Esophagus (tissue), 2 donors: ENCODE results near the gene DNAI1. TPM values are rescaled to one million over a fixed set of nuclear protein-coding genes. Genes with fewer than 3 reads are reported as not detected.

Experiments used
- H3K27ac ChIP-seq, 2 donors: one replicate each; pipeline ENCODE4 v1.5.1; 2013; ENCODE audit warnings: low read depth in 2 of 2, mild to moderate bottlenecking in 2 of 2, inconsistent platforms in 1 of 2, low read length in 1 of 2, moderate library complexity in 1 of 2
- H3K27me3 ChIP-seq, 2 donors: one replicate each; pipeline ENCODE4 v1.6.1; 2013; ENCODE audit warnings: low read length in 2 of 2, control low read depth in 1 of 2, mild to moderate bottlenecking in 1 of 2; ENCODE audit not compliant: insufficient read depth in 2 of 2, control insufficient read depth in 1 of 2
- H3K36me3 ChIP-seq, 2 donors: one replicate each; pipeline ENCODE4 v1.6.1; 2013; ENCODE audit warnings: low read length in 1 of 2; ENCODE audit not compliant: control insufficient read depth in 2 of 2, insufficient read depth in 2 of 2
- H3K4me1 ChIP-seq, 2 donors: one replicate each; pipeline ENCODE4 v1.6.1; 2013; ENCODE audit warnings: low read length in 1 of 2; ENCODE audit not compliant: control insufficient read depth in 2 of 2, insufficient read depth in 2 of 2
- H3K4me3 ChIP-seq, 2 donors: one replicate each; pipeline ENCODE4 v1.5.1; 2013; ENCODE audit warnings: low read length in 2 of 2, mild to moderate bottlenecking in 2 of 2, low read depth in 1 of 2, moderate library complexity in 1 of 2
- H3K9me3 ChIP-seq, 2 donors: one replicate each; pipeline ENCODE4 v1.6.1; 2013; ENCODE audit warnings: mild to moderate bottlenecking in 2 of 2, low read depth in 1 of 2, low read length in 1 of 2, moderate library complexity in 1 of 2; ENCODE audit not compliant: control insufficient read depth in 2 of 2, insufficient read depth in 1 of 2
- WGBS, 2 donors: extraction: QIAGEN DNeasy Blood & Tissue Kit; methylation state at CpG; one replicate each; pipeline ENCODE4 v1.1.7; 2013; 5-methylcytosine and 5-hydroxymethylcytosine counted together
- polyA plus RNA-seq, 2 donors: library from polyadenylated mRNA; stranded (reverse); fragments of 200-250 nt; gene quantifications; one replicate each; pipeline ENCODE4 v1.2.3, GENCODE V29; 2013
- donor health status: healthy with polysubstance abuse.
- donor health status: Bipolar disorder and iron deficiency.

Gene DNAI1
- polyA plus RNA-seq, 2 donors: not detected

DNA sequence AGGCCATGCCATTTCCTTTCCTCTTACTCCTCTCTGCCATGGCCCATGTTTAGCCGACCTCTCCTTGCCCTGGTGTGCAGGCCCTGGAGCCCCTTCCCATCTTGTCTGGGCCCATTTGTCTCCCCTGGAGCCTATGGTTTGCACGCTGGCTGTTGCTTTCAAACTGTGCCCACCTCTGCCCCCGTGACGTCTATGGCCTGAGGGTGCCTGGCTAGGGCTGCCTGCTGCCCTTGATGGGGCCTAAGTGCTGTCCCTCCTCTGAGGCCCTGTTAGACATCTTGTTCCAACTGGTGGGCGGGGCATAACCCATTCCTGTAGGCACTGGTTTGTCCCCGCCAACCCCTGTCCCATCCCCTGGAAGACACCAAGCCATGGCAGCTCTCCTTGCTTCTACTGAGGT lies 86.9 kb downstream of the DNAI1 start:
- H3K4me3 ChIP-seq: no peak overlapping the region
- H3K4me1 ChIP-seq: no peaks in the 10 kb centered on the region
- H3K9me3 ChIP-seq: peaks cover 0 to 2% of the 10 kb centered on the region in 2 donors

DNA sequence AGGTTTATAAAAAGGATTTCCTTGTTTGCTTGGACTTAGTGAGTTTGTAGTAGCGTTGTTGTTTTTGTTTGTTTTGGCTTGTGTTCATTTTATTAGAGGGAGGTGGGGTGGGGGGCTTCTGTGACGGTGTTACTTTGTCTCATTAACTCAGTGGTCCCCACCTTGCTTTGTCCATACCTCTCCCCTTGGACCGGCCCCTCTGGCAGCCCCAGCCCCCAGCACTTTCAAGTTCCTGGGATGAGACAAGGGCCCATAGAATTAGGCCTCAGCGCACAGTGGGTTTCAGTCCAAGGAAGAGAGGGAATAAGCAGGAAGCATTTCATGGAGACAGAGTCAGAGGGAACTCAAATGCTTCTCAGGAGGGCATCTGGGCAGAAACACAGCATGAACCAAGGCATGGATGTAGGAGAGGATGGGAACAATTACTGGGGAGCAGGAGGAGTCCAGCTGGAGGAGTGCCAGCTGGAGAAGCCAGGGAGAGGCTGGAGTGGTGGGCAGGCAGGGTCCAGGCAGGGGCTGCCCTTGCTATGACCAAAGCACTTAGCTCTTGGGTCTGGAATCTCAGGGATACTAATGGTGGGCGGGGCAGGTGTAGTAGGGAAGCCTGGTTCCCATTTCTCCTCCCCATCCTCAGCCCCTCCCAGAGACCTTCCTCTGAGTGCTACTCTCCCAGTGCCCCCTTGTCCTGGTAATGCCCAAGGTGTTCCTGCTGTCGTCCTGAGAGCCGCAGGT lies 87.7 kb downstream of the DNAI1 start:
- Histone ChIP-seq H3K27ac (no peak overlapping the region), H3K9me3 (peaks cover 0 to 2% of the 10 kb centered on the region in 2 donors), H3K4me3 (no peak overlapping the region), H3K36me3 (no peaks in the 10 kb centered on the region), H3K27me3 (no peaks in the 10 kb centered on the region), H3K4me1 (no peaks in the 10 kb centered on the region)
- 80 to 83% methylated on average over 7 of the region's 7 CpGs for WGBS, 2 donors

More for the DNA sequence above, 86.9 kb downstream of the DNAI1 start:
- 89% methylated on average over 6 of the region's 6 CpGs for WGBS, 2 donors
- no peak overlapping the region for H3K27ac ChIP-seq
- no peaks in the 10 kb centered on the region for H3K36me3 ChIP-seq
- H3K27me3 ChIP-seq: no peaks in the 10 kb centered on the region

DNA sequence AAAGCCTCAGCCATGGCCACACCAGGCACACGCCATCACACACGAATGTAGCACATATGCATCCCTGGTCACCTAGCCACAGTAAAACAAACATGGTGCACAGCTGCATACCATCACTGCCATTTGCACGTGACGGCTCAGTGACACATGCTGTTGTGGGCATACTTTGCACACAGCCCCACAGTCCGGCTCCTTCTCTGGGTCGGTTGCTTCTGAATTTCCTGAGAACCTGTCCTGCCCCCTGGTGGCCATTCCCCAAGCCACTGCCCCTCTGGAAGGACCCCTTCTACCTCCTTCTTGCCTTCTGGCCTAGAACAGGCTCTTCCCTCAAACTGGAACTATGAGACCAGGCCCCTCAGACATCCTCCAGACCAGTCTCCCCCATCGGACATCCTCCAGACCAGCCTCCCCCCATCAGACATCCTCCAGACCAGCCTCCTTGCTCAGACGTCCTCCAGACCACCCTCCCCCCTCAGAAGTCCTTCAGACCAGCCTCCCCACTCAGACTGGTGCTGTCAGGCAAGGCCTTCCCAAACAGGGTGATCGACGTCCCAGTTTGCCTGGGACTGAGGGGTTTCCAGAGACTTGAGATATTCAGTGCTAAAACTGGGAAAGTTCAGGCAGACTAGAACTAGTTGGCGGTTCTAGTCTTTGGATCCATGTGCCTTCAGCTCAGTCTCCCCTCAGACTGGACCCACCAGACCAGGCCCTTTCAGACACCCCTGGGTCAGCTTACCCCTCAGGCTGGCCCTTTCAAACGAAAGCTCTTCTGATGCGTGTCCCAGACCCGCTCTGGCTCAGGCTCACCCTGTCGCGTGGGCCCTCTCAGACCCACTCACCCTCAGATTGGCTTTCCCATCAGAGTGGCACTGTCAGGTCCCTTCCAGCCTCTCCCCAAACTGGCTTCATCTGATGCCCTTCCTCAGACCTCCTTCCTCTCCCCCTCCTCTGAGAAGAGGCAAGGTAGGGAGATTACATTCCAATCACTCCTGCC lies 88.5 kb downstream of the DNAI1 start:
- no peaks in the 10 kb centered on the region for H3K27me3 ChIP-seq
- H3K4me3 ChIP-seq: no peak overlapping the region
- H3K9me3 ChIP-seq: peaks cover 0 to 1% of the 10 kb centered on the region in 2 donors
- WGBS, 2 donors: 61 to 62% methylated on average over 16 of the region's 16 CpGs
- no peak overlapping the region for H3K27ac ChIP-seq
- no peaks in the 10 kb centered on the region for H3K4me1 ChIP-seq
- no peaks in the 10 kb centered on the region for H3K36me3 ChIP-seq

DNA sequence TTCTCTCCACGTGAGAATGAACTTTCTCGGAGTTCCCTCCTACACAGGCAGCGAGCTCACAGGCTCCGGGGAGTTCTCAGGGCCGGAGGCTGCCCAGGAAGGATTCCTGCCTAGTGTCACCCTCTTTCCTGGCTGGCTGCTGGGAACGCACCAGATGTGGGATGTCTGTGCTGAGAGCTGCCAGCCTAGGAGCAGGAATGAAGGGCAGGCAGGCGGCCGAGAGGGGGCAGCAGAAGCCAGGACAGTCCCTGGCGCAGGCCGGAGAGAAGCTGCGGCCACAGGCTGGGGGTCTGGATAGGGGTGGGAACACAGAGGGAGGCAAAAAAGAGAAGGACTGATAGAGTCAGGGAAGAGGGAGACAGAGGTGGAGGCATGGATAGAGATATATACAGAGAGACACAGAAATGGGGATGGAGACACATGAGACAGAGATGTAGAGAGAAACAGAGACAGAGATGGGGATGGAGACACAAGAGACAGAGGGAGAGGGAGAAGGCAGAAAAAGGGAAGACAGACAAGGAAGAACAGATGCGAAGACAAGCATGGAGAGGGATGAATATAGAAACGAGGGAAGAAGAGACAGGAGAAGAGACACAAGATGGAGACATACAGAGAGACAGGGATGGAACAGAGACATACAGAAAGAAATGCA lies 89.5 kb downstream of the DNAI1 start:
- Histone ChIP-seq H3K4me1 (no peaks in the 10 kb centered on the region), H3K27ac (no peak overlapping the region), H3K36me3 (no peaks in the 10 kb centered on the region), H3K4me3 (no peak overlapping the region), H3K27me3 (no peaks in the 10 kb centered on the region), H3K9me3 (no peaks in the 10 kb centered on the region)
- WGBS, 2 donors: 13 to 15% methylated on average over 13 of the region's 13 CpGs

DNA sequence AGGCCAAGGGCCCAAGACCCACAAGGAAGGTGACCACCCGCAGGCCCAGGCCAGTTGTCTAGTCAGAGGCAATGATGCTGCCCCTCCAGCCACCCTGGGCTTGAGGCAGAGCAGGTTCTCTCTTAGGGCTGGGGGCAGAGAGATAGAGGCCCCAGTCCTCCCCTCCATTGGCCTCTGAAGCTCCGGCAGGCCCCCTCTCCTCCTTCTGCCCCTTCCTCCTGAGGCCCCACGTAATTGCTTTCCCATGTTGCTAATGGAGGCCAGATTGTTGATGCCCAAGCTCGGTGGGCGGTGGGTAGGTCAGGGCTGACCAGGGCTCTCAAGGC lies 90.8 kb downstream of the DNAI1 start:
- H3K27me3 ChIP-seq: no peaks in the 10 kb centered on the region
- no peaks in the 10 kb centered on the region for H3K36me3 ChIP-seq
- no peak overlapping the region for H3K4me3 ChIP-seq
- no peaks in the 10 kb centered on the region for H3K4me1 ChIP-seq
- no peaks in the 10 kb centered on the region for H3K9me3 ChIP-seq
- H3K27ac ChIP-seq: no peak overlapping the region
- WGBS, 2 donors: 76 to 89% methylated on average over 5 of the region's 5 CpGs

DNA sequence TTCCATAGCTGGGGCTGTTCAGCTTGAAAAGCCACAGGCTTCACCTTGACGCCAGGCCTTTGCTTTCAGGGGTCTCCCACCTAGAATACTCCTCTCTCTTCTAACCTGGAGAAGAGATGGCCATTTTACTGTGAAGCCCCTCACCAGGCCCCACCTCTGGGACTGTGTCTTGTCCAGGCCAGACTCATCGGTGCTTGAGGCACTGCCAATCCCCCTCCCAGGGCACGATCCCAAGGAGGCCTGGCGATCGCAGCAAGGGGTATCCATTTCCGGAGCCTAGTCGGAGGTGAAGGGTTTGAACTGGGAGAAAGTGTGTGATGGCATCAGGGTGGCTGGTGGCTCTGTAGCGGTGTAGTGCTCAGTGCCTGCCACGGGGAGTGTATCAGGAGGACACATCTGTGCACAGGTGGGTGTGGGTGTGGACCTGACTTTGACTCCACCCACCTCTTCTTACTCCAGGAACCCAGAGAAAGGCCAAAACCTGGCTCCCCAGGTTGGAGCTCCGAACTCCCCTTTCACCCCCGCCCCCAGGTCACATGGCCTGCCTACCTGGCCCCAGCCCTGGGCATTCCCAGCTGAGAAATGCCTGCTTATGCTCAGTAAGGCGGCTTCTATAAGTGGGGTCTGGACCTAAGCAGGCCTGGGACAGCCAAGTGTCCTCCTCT lies 91.5 kb downstream of the DNAI1 start:
- no peaks in the 10 kb centered on the region for H3K27me3 ChIP-seq
- no peaks in the 10 kb centered on the region for H3K9me3 ChIP-seq
- H3K36me3 ChIP-seq: no peaks in the 10 kb centered on the region
- no peak overlapping the region for H3K4me3 ChIP-seq
- no peak overlapping the region for H3K27ac ChIP-seq
- whole genome bisulfite sequencing, 2 donors: 81 to 84% methylated on average over 12 of the region's 12 CpGs
- no peaks in the 10 kb centered on the region for H3K4me1 ChIP-seq

DNA sequence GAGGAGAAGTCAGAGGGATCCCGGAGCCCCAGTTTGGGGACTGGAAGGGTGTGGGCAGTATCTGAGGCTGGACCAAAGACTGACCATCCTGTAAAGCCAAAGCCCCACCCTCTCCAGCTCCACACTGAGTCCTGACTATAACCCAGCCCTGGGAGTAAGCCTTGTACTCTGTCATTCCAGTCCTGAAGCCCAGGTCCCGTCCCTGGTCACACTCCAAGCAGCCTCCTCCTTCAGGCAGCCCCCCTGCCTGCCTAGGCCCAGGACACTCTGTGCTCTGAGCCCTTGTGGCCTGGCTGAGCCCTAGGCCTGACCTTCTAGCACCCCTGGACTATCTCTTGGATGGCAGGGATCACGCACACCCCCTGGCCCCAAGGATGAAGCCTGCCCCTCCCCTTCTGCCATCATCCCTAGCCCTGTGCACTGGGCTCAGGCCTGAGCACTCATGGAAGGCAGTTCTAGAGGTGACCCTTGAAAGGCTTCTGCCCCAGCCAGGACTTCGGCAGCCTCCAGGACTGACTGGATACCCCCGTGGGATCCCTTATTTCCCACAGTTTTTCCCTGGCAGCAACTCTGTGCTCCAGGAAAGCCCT lies 92.2 kb downstream of the DNAI1 start:
- Histone ChIP-seq H3K27me3 (no peaks in the 10 kb centered on the region), H3K4me3 (no peak overlapping the region), H3K36me3 (no peaks in the 10 kb centered on the region), H3K9me3 (no peaks in the 10 kb centered on the region), H3K27ac (no peak overlapping the region), H3K4me1 (no peaks in the 10 kb centered on the region)
- 84 to 86% methylated on average over 5 of the region's 5 CpGs for WGBS, 2 donors

DNA sequence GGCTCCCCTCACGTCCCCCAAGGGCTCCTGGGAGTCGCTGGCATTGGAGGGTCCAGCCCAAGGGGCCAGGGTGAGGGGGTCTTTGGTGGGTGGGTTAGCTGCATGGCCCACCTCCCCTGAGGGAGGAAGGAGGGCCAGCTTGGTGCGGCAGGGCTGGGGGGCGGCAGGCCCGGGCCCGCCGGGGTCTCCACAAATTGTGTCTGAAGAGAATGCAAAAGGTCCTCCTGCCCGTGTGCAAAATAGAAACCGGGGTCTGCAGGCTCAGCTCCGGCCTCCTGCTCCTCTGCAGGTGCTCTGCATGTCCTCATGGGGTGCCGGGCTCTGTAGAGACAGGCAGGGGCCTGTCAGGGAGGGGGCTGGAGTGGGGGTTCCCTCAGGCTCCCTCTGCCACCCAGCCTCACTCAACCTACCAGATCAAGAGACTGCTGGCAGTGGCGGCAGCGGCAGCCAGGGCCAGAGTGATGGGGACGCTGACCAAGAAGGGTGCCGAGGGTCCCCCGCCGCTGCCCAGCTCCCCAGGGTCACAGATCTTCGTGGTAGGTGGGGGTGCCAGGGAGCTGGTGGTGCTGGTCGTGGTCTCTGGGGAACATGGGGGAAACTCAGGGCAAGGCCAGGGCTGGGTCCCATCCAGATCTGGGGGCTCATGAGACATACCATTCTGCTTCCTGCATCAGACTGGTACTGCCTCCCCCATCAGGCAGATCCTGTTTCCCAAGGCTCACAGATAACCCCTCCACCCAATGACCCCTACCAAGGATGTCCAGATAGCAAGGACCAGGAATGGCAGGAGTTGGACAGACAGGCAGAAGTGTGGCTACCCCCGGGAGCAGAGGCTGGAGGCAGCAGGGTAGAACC lies 93.4 kb downstream of the DNAI1 start:
- WGBS, 2 donors: 88 to 92% methylated on average over 19 to 20 of the region's 20 CpGs

More for the DNA sequence above, 93.4 kb downstream of the DNAI1 start:
- Histone ChIP-seq H3K27ac (no peak overlapping the region), H3K9me3 (no peaks in the 10 kb centered on the region), H3K4me3 (no peak overlapping the region), H3K27me3 (no peaks in the 10 kb centered on the region), H3K4me1 (no peaks in the 10 kb centered on the region), H3K36me3 (no peaks in the 10 kb centered on the region)
